ENCODE data around the gene MUC4.

- TF ChIP-seq CTCF (conservative IDR thresholded peaks at IDR 0.05; ENCODE audit: low read depth, low read length) (no peak), RCOR1 (IDR thresholded peaks at IDR 0.05; ENCODE audit: insufficient replicate concordance, low read length) (no peak)
These were observed 41.3 kb upstream of the MUC4 start for GRCh38 chr3:195853036-195853435.

Measured in IMR-90 (cell line).